Measurements from ENCODE around the gene FAM171A1.
"Not testable (repeated sequence)": the region's sequence is repeated elsewhere in the genome, so short reads cannot be mapped to it uniquely, and the experiment has no call there.

Gene FAM171A1

DNA sequence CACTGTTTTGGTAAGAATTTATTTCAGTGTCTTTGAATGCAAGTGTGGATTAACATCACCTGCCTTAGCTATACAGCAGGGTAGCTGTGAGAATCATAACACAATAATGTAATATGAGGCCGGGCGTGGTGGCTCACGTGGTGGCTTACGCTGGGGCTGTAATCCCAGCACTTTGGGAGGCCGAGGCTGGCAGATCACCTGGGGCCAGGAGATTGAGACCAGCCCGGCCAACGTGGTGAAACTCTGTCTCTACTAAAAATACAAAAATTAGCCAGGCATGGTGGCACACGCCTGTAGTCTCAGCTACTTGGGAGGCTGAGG, 168.8 kb downstream of the FAM171A1 start:
- not testable (repeated sequence) for DNase-seq

DNA sequence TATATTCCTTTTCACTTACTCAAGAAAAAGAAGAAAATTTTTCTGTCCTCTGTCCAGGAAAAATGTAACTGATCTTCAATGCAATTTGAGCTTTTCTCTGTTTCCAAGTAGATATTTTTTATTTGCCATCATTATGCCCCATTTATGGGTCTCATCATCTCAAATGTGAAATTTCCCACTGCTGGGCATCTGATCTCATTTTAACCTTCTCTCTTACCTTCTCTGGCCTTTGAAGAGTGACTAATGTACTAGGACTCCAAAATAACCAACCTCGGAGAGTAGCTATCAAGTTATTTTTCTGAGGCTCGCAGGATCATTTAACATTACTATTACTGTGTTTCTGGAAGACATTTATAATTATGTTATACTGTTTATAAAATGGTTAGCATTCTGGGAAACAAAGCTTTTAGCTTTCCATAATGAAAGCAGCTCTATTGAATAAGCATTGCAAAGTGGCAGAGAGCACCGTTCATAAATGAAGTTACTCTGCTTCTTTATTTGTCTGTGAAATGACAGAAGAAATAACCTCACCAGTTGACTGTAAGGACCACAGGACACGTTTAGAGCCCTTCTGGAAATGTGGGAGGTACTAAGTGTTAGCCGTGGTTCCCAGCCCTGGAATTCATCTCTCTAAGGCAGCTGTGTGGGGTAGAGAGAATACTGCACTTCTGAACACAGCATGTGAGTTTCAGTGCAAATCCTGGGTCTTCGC, 169.3 kb downstream of the FAM171A1 start:
- DNase-seq, result no peak

GRCh38 chr10:15200626-15201025, 170.5 kb downstream of the FAM171A1 start:
- DNase-seq, result no peak

GRCh38 chr10:15197911-15198310, 173.2 kb downstream of the FAM171A1 start:
- DNase-seq, result no peak

- no peak for DNase-seq
These were observed 173.8 kb downstream of the FAM171A1 start for GRCh38 chr10:15197276-15197675.

DNA sequence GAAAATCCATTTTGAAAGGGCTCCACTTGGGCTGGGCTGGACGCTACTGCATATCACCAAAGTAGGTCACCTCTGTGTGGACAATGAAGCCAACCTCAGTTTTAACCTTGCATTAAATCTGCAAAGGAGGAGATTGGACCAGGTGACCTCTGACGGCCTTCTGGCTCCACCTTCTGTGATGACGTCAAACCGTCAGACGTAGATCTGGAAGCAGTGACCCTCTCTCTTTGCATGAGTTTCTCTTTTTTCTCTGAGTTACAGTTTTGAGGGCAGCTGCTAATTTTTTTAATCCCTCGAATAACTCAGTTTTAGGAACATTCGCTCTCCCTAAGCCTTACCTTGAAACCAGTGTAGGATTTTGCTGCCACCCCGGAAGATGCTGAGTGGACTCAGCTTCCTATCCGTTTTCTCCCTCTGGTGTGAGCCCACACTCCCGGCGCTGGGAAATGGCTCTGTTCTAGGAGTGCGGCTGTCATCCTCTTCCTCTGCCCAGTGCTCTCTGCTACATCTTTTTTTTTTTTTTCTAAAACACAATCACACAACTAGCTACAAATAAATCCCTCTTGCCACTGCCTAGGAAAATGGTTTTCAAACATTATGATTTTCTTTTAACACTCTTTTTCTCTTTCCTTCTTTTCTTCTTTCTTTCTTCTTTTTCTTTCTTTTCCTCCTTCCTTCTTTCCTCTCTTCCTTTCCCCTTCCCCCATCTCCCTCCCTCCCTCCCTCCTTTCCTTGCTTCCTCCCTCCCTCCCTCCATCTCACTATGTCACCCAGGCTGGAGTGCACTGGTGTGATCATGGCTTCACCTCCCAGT, 174.9 kb downstream of the FAM171A1 start:
- no peak for DNase-seq

- DNase-seq, result no peak
These were observed 181.8 kb downstream of the FAM171A1 start for GRCh38 chr10:15189133-15189885.

- DNase-seq, result no peak
These were observed 182.5 kb downstream of the FAM171A1 start for GRCh38 chr10:15188603-15189002.

- DNase-seq, result no peak
These were observed 187.2 kb downstream of the FAM171A1 start for GRCh38 chr10:15183689-15184481.

DNA sequence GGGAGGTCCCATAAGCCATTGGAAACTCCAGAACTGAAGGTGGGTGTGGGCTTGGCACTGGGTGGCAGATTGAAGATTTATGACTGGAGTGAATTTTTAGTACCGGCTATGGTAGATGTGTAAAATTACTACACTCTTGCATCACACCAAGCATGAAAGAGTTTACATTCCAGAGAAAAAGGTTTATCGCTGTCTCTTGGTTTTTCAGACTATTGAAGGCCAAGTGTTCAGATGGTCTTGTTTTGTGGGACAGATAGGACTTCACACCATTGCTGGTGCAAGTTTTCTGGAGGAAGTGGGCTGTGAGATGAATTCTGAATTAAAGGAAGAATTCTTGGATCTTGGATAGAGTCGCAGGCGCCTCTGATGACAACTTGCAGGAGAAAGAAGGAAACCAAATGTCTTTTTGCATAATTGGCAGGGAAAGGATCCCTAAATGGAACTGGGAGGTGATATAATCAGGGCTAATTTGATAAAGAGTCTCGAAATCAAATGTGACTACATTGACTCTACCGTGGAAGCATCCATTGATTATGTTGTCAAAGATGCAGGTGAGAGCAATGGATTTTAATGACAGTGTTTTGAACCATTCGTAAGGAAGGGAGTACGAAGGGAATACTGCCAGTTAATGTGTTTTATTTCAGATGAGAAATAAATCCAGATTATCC, 188.4 kb downstream of the FAM171A1 start:
- peak; percentile 2 for DNase-seq

DNA sequence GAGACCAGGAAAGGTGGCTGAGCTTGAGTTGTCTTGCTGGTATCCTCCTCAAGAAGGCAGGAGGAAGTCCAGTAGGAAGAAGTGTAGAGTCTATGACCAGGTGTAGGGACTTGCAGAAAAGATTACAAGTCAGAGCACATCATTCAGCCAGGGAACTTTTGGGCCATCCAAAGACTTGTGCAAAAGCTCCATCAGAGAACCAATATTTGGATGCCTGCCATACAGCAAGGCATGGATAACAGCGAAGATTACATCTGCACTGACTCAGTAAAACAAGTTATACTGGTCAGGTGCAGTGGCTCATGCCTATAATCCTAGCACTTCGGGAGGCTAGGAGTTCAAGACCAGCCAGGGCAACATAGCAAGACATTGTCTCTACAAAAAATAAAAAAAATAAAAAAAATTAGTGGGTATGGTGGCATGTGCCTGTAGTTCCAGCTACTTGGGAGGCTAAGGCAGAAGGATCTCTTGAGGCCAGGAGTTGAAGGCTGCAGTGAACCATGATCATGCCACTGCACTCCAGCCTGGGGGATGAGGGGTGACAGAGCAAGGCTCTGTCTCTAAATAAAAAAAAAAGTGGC, 189.4 kb downstream of the FAM171A1 start:
- DNase-seq, result no peak

DNA sequence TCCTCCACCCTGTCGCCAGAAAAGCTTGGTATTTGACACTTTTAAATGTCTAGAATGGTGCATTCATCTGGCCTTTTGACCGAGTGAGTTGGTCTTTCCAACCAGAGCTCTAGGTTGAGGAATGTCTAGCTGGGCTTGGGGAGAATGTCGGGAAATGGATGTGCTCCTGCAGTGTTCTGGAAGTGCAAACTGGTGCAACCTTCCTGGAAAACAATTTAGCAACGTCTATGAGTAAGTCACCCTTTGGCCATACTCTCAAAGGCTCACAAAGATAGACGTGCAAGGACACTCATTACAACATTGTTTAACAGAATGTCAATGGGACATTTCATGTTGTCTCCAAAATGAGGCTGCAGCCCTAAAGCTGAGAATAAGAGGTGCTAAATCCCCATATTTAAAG, 190.4 kb downstream of the FAM171A1 start:
- DNase-seq, result no peak

- no peak for DNase-seq
These were observed 194.8 kb downstream of the FAM171A1 start for GRCh38 chr10:15176269-15176668.

DNA sequence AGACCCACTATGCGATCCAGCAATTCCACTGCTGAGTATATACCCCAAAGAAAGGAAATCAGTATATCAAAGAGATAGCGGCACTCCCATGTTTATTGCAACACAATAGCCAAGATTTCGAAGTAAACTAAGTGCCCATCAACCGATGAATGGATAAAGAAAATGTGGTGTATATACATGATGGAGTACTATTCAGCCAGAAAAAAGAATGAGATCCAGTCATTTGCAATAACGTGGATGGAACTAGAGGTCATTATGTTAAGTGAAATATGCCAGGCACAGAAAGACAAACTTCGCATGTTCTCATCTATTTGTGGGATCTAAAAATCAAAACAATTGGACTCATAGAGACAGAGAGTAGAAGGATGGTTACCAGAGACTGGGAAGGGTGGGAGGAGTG, 195.5 kb downstream of the FAM171A1 start:
- DNase-seq, result no peak

GRCh38 chr10:15172306-15172840, 198.7 kb downstream of the FAM171A1 start:
- DNase-seq, result peak; percentile 6

DNA sequence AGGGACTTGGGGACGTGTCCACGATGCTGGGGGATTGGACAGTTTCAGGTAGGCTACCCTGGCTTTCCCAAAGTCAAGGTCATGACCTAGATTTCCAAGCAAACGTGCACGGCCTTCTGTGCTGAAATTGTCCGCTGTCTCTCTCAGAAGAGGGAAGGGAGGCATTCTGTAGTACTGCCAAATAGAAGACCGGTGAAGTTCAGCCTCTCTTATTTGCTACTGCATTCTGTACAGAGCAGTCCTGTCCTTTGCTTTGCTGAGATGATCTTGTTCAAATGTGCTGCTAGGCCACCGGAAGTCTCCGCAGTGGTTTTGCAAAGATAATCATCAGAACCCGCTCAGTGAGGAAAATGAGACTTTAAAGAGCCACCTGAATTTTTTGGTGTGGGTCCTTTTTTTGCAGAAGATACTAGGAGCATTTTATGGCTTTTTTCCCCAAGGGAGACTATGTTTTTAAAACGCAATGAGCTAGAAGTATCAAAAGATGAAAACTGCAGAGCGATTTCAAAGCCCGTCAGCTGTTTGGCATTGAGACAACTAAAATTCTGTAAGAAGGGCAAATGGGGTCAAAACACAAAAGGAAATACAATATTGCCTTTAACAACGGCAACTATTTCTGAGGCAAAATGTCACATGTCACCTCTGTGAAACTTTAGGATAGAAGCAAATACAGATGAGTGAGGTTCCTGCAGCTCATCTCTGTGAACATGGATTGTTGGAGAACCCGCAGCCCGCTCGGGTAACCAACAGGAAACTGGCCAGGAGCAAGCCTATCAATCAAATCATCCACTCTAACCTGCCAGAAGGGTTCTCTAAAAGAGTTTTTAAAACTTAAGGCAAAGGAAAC, 201.3 kb downstream of the FAM171A1 start:
- no peak for DNase-seq

- DNase-seq, result peak; percentile 93
These were observed 202.1 kb downstream of the FAM171A1 start for GRCh38 chr10:15168786-15169554.

DNA sequence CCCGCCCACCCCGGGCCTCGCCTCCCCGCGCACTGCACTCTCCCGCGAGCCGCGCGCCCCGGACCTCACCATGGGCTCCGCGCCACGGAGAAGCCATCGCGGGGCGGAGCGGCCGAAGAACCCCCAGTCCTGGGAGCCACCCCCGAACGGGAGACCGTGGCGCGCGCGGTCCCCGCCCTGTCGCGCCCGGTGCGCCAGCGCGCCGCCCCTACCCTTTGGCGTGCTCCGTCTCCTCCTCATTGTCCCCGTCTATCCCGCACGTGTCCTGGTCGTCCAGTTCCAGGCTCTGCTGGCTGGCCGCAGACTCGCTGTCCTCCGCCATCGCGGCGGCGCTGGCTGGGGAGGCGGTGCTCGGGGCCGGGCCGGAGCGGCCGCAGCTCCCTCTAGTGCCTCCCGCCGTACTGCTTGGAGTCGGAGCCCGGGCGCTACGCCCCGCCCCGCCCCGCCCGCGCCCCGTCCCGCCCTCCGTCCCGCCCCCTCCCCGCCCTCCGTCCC, 202.8 kb downstream of the FAM171A1 start, which contains the start of gene NMT2:
Gene NMT2, minus strand, starts transcription at position 403 of the 495 bp plus-strand sequence. Its CDS starts 81 bp downstream, at position 322.
- DNase-seq, result peak; percentile 93
